HFF-Myc (cell line): Measurements from ENCODE around the gene KIF1A.

Experiments
- DNase-seq: peaks from one replicate; pipeline ENCODE4 v3.0.0-alpha.2; 2011; ENCODE audit warnings: low read depth; ENCODE audit errors: extremely low read depth
- H3K4me3 ChIP-seq: replicated peaks from 2 replicates; pipeline ENCODE4 v1.5.1; 2011; ENCODE audit warnings: low read depth, mild to moderate bottlenecking, control low read depth, low read length
- TF ChIP-seq, protein P1 (sequence below): IDR thresholded peaks from 2 replicates; pipeline ENCODE4 v1.5.1; 2012; ENCODE audit warnings: mild to moderate bottlenecking, low read depth, low read length, control low read depth; ENCODE audit errors: missing control alignments

Gene KIF1A

DNA sequence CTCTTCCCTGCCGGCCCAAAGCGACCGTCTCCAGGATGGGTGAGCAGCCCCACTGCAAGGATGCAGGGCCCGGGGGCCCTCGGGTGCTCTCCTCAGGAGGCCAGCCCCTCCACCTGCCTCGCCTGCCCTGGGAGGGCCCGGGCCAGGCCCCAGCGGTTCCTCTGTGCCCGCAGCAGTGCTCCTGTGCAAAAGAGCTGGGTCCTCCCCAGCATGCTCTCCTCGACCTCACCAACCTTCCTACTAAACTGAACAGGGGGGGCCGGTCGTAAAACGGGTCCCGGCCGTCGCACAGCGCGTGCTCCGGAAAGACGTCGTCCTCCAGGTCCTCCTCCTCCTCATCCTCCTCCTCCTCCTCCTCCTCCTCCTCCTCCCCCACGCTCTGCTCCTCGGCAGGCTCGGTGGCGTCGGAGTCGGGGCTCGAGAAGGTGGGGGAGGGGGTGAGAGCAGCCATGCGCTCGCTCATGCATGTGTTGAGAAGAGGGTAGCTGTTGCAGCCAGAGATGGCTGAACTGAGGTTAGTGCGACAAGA lies 62.9 kb downstream of the KIF1A start:
- TF ChIP-seq, protein P1, sequence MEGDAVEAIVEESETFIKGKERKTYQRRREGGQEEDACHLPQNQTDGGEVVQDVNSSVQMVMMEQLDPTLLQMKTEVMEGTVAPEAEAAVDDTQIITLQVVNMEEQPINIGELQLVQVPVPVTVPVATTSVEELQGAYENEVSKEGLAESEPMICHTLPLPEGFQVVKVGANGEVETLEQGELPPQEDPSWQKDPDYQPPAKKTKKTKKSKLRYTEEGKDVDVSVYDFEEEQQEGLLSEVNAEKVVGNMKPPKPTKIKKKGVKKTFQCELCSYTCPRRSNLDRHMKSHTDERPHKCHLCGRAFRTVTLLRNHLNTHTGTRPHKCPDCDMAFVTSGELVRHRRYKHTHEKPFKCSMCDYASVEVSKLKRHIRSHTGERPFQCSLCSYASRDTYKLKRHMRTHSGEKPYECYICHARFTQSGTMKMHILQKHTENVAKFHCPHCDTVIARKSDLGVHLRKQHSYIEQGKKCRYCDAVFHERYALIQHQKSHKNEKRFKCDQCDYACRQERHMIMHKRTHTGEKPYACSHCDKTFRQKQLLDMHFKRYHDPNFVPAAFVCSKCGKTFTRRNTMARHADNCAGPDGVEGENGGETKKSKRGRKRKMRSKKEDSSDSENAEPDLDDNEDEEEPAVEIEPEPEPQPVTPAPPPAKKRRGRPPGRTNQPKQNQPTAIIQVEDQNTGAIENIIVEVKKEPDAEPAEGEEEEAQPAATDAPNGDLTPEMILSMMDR, result no peak
- no peak for DNase-seq
- no peak overlapping the region for H3K4me3 ChIP-seq

DNA sequence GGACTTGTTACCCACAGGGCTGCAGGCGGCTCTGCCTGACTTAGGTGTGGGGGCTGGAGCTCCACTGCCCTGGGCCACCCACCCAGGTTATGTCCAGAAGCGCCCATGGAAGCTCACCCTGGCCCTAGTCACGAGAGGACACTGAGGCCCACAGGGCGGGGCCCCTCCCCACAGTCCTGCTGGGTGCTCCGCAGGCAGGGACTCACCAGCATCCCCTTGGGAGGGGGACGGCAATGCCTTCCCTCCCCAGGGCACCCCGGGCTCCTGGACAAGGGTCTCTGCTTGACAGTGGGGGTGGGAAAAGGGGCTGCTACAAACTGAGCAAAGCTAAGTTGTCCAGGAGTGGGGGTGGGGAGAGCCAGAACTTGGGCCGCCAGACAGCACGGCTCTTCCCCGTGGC lies 67.8 kb downstream of the KIF1A start:
- TF ChIP-seq, protein P1, result no peak
- no peak for DNase-seq
- H3K4me3 ChIP-seq, result no peak overlapping the region

DNA sequence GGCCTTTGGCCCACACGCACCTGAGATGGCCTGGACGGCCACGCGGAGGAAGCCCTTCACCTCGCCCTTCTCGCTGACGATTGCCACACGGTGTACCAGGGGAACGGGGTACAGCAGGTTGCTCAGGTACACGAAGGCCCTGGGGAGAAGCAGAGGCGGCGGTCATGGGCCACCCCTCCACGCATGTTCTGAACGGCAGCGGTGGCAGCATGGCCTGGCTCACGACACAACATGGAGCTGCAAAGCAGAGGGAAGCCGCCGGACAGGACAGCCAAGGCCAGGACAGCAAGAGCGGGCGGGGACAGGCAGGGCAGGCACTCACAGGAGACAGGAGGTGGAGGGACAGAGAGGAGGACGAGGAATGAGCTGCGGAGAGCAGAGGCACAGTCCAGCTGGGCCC lies 69.6 kb downstream of the KIF1A start:
- no peak overlapping the region for H3K4me3 ChIP-seq
- TF ChIP-seq, protein P1, result no peak
- DNase-seq, result no peak

DNA sequence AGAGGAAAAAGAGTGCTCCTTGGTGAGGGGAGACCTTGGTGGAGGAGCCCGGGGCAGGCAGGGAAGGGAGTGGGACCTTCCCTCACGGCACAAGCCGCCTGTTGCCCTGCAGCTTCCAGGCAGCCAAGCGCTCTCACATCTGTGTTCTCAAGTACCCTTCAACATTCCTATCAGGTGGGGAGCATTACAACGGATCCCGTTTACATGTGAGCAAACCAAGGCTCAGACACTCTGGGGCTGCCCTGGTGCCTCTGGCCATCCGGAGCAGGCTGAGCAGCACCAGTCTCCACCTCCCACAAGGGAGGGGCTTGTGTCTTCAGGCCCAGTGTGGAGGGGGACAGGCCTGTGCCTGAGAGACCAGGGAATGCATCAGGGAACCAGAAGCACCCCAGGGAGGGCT lies 70.5 kb downstream of the KIF1A start:
- TF ChIP-seq, protein P1, result no peak
- no peak overlapping the region for H3K4me3 ChIP-seq
- no peak for DNase-seq

DNA sequence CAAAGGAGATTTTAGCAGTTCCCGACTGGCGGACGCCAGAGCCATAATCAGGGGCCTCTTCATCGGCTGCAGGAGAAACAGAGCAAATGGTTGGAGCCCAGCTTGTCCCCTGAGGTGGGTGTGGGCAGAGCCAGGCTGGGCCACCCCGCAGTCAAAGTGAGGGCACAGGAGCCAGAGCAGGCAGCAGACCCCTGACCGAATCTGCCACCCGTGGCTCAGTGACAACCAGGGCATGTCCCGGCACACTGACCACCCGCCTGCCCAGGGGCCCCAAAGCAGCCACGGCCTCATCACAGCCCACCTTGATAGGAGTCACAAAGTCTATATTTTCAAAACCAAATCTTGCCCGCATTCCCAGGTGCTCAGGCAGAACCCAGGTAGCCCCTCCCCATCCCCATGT lies 72.8 kb downstream of the KIF1A start:
- DNase-seq, result no peak
- H3K4me3 ChIP-seq, result no peak overlapping the region
- TF ChIP-seq, protein P1, result no peak

DNA sequence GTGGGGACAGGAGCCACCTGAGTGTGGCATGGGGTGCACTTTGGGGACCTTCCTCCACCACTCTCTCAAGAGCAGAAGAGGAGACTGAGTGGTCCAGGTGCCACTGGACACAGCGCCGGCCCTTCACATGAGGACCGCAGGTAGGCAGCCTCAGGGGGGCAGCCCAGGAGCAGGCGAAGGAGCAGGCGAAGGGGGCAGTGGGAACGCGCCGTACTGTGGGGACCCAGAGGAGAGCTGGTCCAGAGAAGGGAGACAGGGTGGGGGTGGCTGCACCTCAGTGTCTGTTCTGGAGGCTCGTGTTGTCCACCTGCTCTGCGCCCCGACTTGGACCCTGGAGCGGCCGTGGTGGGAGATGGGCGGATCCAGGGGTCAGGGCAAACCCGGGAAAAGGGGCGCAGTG lies 73.3 kb downstream of the KIF1A start:
- TF ChIP-seq, protein P1, result no peak
- H3K4me3 ChIP-seq, result no peak overlapping the region
- DNase-seq, result no peak

DNA sequence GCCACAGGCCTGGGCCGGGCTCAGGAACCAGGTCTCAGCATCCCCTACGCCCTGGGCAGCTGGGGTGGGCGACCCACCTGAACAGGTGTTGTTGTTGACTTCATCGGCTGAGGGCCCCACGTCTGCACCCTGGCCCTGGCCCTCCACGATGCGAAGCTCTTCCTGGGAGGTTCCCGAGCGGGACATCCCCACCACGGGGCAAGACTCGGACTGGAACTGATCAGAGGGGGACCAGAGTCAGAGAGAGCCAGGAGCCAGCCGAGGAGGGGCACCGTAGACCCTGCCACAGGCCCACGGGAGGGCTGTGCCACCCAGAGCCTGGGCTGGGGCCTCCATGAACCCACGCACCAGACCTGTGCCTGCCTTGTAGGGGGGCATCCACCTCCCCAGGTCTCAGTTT lies 74.1 kb downstream of the KIF1A start:
- DNase-seq, result no peak
- H3K4me3 ChIP-seq, result no peak overlapping the region
- TF ChIP-seq, protein P1, result no peak
